IPS-15b (cell line): ENCODE results near the gene SAMMSON.

Source experiments
- H3K27me3 ChIP-seq: one replicate; pipeline ENCODE4 v1.6.1; 2013; ENCODE audit warnings: low read length; ENCODE audit not compliant: control insufficient read depth, insufficient read depth
- H3K36me3 ChIP-seq: one replicate; pipeline ENCODE4 v1.6.1; 2013; ENCODE audit warnings: low read length; ENCODE audit not compliant: control insufficient read depth, insufficient read depth
- H3K4me1 ChIP-seq: one replicate; pipeline ENCODE4 v1.6.1; 2013; ENCODE audit warnings: mild to moderate bottlenecking, low read length; ENCODE audit not compliant: control insufficient read depth, insufficient read depth
- H3K4me3 ChIP-seq: one replicate; pipeline ENCODE4 v1.5.1; 2013; ENCODE audit warnings: low read depth, low read length
- H3K9ac ChIP-seq: one replicate; pipeline ENCODE4 v1.6.1; 2013; ENCODE audit warnings: low read depth, mild to moderate bottlenecking, low read length
- H3K9me3 ChIP-seq: one replicate; pipeline ENCODE4 v1.6.1; 2013; ENCODE audit warnings: mild to moderate bottlenecking, low read length; ENCODE audit not compliant: control insufficient read depth, insufficient read depth

SAMMSON gene

GRCh38 chr3:70095260-70095659 is 95.7 kb downstream of the SAMMSON start:
- Histone ChIP-seq H3K36me3 (no peaks in the 10 kb centered on the region), H3K9me3 (no peaks in the 10 kb centered on the region), H3K27me3 (no peaks in the 10 kb centered on the region), H3K4me3 (no peak overlapping the region), H3K4me1 (no peaks in the 10 kb centered on the region), H3K9ac (no peak overlapping the region)

GRCh38 chr3:70096376-70097066 is 97.0 kb downstream of the SAMMSON start:
- no peak overlapping the region for H3K9ac ChIP-seq

GRCh38 chr3:70097084-70097483 is 97.6 kb downstream of the SAMMSON start:
- no peak overlapping the region for H3K9ac ChIP-seq
- no peaks in the 10 kb centered on the region for H3K27me3 ChIP-seq
- H3K4me3 ChIP-seq = no peak overlapping the region
- no peaks in the 10 kb centered on the region for H3K36me3 ChIP-seq
- H3K4me1 ChIP-seq = no peaks in the 10 kb centered on the region
- H3K9me3 ChIP-seq = no peaks in the 10 kb centered on the region

More at GRCh38 chr3:70096376-70097066, 97.0 kb downstream of the SAMMSON start:
- Histone ChIP-seq H3K27me3 (no peaks in the 10 kb centered on the region), H3K9me3 (no peaks in the 10 kb centered on the region), H3K36me3 (no peaks in the 10 kb centered on the region), H3K4me1 (no peaks in the 10 kb centered on the region), H3K4me3 (no peak overlapping the region)

- Histone ChIP-seq H3K36me3 (no peaks in the 10 kb centered on the region), H3K9ac (no peak overlapping the region), H3K27me3 (no peaks in the 10 kb centered on the region), H3K4me1 (no peaks in the 10 kb centered on the region), H3K4me3 (no peak overlapping the region), H3K9me3 (no peaks in the 10 kb centered on the region)
Measured at GRCh38 chr3:70108072-70108471, 108.5 kb downstream of the SAMMSON start.

GRCh38 chr3:70108546-70108945 is 109.0 kb downstream of the SAMMSON start:
- no peaks in the 10 kb centered on the region for H3K4me1 ChIP-seq
- no peak overlapping the region for H3K4me3 ChIP-seq
- H3K9ac ChIP-seq = no peak overlapping the region
- H3K36me3 ChIP-seq = no peaks in the 10 kb centered on the region
- no peaks in the 10 kb centered on the region for H3K9me3 ChIP-seq
- H3K27me3 ChIP-seq = no peaks in the 10 kb centered on the region

- H3K4me3 ChIP-seq = no peak overlapping the region
- no peaks in the 10 kb centered on the region for H3K4me1 ChIP-seq
- no peak overlapping the region for H3K9ac ChIP-seq
- no peaks in the 10 kb centered on the region for H3K36me3 ChIP-seq
- H3K9me3 ChIP-seq = no peaks in the 10 kb centered on the region
- no peaks in the 10 kb centered on the region for H3K27me3 ChIP-seq
Measured at GRCh38 chr3:70110066-70110465, 110.5 kb downstream of the SAMMSON start.

- H3K27me3 ChIP-seq = no peaks in the 10 kb centered on the region
- H3K9me3 ChIP-seq = no peaks in the 10 kb centered on the region
- no peaks in the 10 kb centered on the region for H3K4me1 ChIP-seq
- H3K9ac ChIP-seq = no peak overlapping the region
- no peak overlapping the region for H3K4me3 ChIP-seq
- no peaks in the 10 kb centered on the region for H3K36me3 ChIP-seq
Measured at GRCh38 chr3:70111411-70111810, 111.9 kb downstream of the SAMMSON start.

- Histone ChIP-seq H3K4me1 (no peaks in the 10 kb centered on the region), H3K36me3 (no peaks in the 10 kb centered on the region), H3K9ac (no peak overlapping the region), H3K27me3 (no peaks in the 10 kb centered on the region), H3K4me3 (no peak overlapping the region), H3K9me3 (no peaks in the 10 kb centered on the region)
Measured at GRCh38 chr3:70112751-70113150, 113.2 kb downstream of the SAMMSON start.

GRCh38 chr3:70114431-70114830 is 114.9 kb downstream of the SAMMSON start:
- no peaks in the 10 kb centered on the region for H3K27me3 ChIP-seq
- H3K4me1 ChIP-seq = no peaks in the 10 kb centered on the region
- no peak overlapping the region for H3K9ac ChIP-seq
- no peak overlapping the region for H3K4me3 ChIP-seq
- H3K36me3 ChIP-seq = no peaks in the 10 kb centered on the region
- H3K9me3 ChIP-seq = no peaks in the 10 kb centered on the region

- no peaks in the 10 kb centered on the region for H3K27me3 ChIP-seq
- H3K9me3 ChIP-seq = no peaks in the 10 kb centered on the region
- H3K9ac ChIP-seq = no peak overlapping the region
- no peaks in the 10 kb centered on the region for H3K36me3 ChIP-seq
- H3K4me1 ChIP-seq = no peaks in the 10 kb centered on the region
- H3K4me3 ChIP-seq = no peak overlapping the region
Measured at GRCh38 chr3:70119879-70120278, 120.3 kb downstream of the SAMMSON start.
